Stimulated activated naive CD8-positive, alpha-beta T cell treated with anti-CD3 and anti-CD28 coated beads, Interleukin-15, Interleukin-2, amounts not matched to agents 100 ng/mL and 50 ng/mL, for 24 hours (primary cell): ENCODE results near the gene SSTR3.
"Not testable (repeated sequence)": the region's sequence is repeated elsewhere in the genome, so short reads cannot be mapped to it uniquely, and the experiment has no call there.

ENCODE experiments used
- H3K27ac Mint-ChIP-seq: one replicate; pipeline ENCODE4 v1.8.0; 2021; ENCODE audit warnings: mild to moderate bottlenecking, mixed read lengths
- H3K27me3 Mint-ChIP-seq: one replicate; pipeline ENCODE4 v1.8.0; 2021; ENCODE audit warnings: mixed read lengths
- H3K36me3 Mint-ChIP-seq: one replicate; pipeline ENCODE4 v1.8.0; 2021; ENCODE audit warnings: low read depth, mixed read lengths
- H3K4me1 Mint-ChIP-seq: one replicate; pipeline ENCODE4 v1.8.0; 2021; ENCODE audit warnings: low read depth, mixed read lengths
- H3K4me3 Mint-ChIP-seq: one replicate; pipeline ENCODE4 v1.8.0; 2021; ENCODE audit warnings: mild to moderate bottlenecking, mixed read lengths
- H3K9me3 Mint-ChIP-seq: one replicate; pipeline ENCODE4 v1.8.0; 2021; ENCODE audit warnings: mixed read lengths

Gene SSTR3

GRCh38 chr22:37234736-37235711 lies 22.7 kb upstream of the SSTR3 start:
- H3K27me3 Mint-ChIP-seq, result no peaks in the 10 kb centered on the region
- peak overlapping the region; percentile 95 for H3K4me3 Mint-ChIP-seq
- no peaks in the 10 kb centered on the region for H3K9me3 Mint-ChIP-seq
- H3K4me1 Mint-ChIP-seq, result peaks cover 100% of the 10 kb centered on the region
- H3K36me3 Mint-ChIP-seq, result peaks cover 84% of the 10 kb centered on the region
- peak overlapping the region; percentile 92 for H3K27ac Mint-ChIP-seq

DNA sequence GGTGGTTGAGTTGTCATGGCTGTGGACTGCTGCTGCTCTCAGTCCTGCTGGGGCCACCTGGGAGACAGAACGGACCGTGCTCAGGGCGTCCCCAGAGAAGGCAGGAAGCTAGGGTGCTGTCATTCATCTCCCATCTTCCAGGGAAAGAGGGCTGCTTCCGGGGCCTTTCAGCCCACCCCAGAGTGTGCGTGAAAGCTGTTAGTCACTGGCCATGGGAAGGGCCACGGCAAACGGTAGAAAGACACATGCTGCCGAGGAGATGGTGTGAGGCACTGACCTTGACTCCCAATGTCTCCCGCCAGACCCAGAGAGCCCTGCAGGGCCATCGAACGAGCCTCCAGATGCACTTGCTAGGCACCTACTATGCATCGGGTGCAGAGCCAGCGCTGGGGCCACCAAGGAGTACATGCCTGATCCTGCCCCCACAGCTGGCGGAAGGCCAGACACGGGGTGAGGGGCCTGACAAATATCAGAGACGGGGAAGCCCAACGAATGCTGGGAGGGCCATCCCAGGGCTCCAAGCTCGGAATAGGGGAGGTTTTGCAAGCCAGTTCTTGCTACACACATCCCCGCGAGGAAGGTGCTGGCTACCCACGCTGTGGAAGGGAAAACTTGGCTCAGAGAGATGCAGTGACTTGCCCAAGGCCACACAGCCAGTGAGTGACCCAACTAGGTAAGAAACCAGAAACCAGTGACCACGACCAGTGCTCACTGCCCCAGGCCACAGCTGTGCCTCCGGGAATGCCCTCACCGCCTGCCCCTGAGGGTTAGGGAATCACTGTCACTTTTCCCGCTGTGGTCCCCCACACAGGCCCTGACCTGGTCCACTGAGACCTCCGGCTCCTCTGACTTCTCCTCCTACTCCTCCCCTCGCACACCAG lies 21.7 kb upstream of the SSTR3 start:
- Mint-ChIP-seq H3K27ac (peak overlapping the region; percentile 92), H3K9me3 (no peaks in the 10 kb centered on the region), H3K27me3 (no peaks in the 10 kb centered on the region), H3K36me3 (peaks cover 87% of the 10 kb centered on the region), H3K4me3 (peak overlapping the region; percentile 95), H3K4me1 (peaks cover 100% of the 10 kb centered on the region)

DNA sequence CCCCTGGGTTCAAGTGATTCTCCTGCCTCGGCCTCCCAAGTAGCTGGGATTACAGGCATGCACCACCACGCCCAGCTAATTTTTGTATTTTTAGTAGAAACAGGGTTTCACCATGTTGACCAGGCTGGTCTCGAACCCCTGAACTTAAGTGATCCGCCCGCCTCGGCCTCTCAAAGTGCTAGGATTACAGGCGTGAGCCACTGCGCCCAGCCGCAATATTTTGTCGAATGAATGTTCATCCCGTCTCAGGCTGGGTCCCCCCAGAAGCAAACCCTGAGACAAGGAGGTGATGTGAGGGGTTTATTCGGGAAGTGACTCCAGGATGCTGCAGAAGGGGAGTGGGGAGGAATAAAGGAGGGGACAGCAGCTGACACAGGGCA lies 21.1 kb upstream of the SSTR3 start:
- H3K4me3 Mint-ChIP-seq, result peak overlapping the region; percentile 95
- peak overlapping the region; percentile 92 for H3K27ac Mint-ChIP-seq
- H3K4me1 Mint-ChIP-seq, result peaks cover 100% of the 10 kb centered on the region
- H3K36me3 Mint-ChIP-seq, result peaks cover 88% of the 10 kb centered on the region
- H3K27me3 Mint-ChIP-seq, H3K9me3 Mint-ChIP-seq: not testable (repeated sequence)

DNA sequence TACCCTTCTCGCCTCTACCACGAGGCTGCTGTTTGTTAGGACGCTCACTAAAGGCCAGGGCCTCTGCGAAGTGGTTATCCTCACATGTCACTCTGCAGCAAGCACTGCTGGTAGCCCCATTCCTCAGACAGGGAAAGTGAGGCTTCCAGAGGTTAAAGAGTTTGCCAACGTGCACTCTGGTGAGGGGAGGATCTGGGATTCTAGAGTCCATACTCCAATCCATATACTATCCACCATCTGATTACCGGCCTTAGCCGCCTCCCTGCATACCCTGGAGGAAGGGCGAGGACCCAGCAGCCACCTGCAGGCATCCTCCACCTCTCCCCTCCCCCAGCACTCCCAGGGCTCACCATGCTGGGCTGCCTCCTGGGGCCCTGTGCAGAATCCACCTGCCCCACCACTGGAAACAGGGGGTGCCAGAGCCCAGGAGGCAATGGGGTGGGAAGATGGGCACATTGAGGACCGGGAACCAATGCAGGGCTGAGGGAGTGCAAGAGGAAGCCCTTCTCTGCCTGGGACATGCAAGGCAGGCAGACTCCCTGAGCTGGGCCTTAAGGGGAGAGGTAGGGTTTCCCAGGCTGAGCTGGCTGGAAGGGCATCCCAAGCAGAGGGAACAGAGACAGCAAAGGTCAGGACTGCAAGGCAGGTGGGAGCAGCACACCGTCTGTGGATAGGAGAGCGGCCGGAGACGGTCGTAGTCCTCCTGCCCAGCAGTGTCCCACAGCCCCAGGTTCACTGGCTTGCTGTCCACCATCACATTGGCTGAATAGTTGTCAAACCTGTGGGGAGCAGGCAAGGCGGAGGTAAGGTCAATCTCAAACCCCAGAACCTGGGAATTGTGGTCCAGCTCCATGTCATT lies 20.1 kb upstream of the SSTR3 start:
- Mint-ChIP-seq H3K36me3 (peaks cover 86% of the 10 kb centered on the region), H3K9me3 (no peaks in the 10 kb centered on the region), H3K4me1 (peaks cover 99% of the 10 kb centered on the region), H3K27ac (peak overlapping the region; percentile 98), H3K4me3 (peak overlapping the region; percentile 76), H3K27me3 (no peaks in the 10 kb centered on the region)

- Mint-ChIP-seq H3K4me3 (peak overlapping the region; percentile 76), H3K27ac (peak overlapping the region; percentile 98), H3K4me1 (peaks cover 92% of the 10 kb centered on the region), H3K27me3 (no peaks in the 10 kb centered on the region), H3K36me3 (peaks cover 82% of the 10 kb centered on the region), H3K9me3 (no peaks in the 10 kb centered on the region)
These were observed 19.3 kb upstream of the SSTR3 start for GRCh38 chr22:37231406-37232139.

GRCh38 chr22:37230673-37231405 lies 18.6 kb upstream of the SSTR3 start:
- H3K27me3 Mint-ChIP-seq, result no peaks in the 10 kb centered on the region
- H3K4me3 Mint-ChIP-seq, result peak overlapping the region; percentile 76
- peak overlapping the region; percentile 98 for H3K27ac Mint-ChIP-seq
- peaks cover 82% of the 10 kb centered on the region for H3K36me3 Mint-ChIP-seq
- no peaks in the 10 kb centered on the region for H3K9me3 Mint-ChIP-seq
- H3K4me1 Mint-ChIP-seq, result peaks cover 92% of the 10 kb centered on the region

- Mint-ChIP-seq H3K27me3 (no peaks in the 10 kb centered on the region), H3K9me3 (no peaks in the 10 kb centered on the region), H3K4me3 (peak overlapping the region; percentile 76), H3K36me3 (peaks cover 83% of the 10 kb centered on the region), H3K4me1 (peaks cover 92% of the 10 kb centered on the region), H3K27ac (peak overlapping the region; percentile 98)
These were observed 17.8 kb upstream of the SSTR3 start for GRCh38 chr22:37229805-37230672.

- Mint-ChIP-seq H3K9me3 (no peaks in the 10 kb centered on the region), H3K4me1 (peaks cover 92% of the 10 kb centered on the region), H3K36me3 (peaks cover 85% of the 10 kb centered on the region), H3K27ac (peak overlapping the region; percentile 98), H3K27me3 (no peaks in the 10 kb centered on the region), H3K4me3 (peak overlapping the region; percentile 76)
These were observed 16.9 kb upstream of the SSTR3 start for GRCh38 chr22:37229012-37229804.

- Mint-ChIP-seq H3K36me3 (peaks cover 87% of the 10 kb centered on the region), H3K9me3 (no peaks in the 10 kb centered on the region), H3K27me3 (no peaks in the 10 kb centered on the region), H3K27ac (peak overlapping the region; percentile 98), H3K4me3 (peak overlapping the region; percentile 76), H3K4me1 (peaks cover 92% of the 10 kb centered on the region)
These were observed 16.1 kb upstream of the SSTR3 start for GRCh38 chr22:37228106-37229011.

DNA sequence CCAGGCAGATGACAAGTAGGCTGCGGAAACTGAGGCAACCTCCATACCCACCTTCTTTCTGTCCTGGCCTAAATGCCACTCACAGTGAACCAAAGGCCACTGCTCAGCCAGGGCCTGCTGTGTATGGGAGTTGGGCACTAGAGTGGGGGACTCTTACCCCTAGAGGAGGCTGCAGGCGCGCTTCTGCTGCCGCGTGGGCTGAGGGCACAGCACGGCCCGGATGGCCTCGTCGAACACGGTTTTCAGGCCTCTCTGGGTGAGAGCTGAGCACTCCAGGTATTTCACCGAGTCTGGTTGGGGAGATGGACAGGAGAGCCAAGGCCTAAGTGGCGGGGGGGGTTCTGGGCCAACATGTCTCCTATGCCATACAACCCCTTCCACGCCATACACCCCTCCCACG lies 14.2 kb upstream of the SSTR3 start:
- no peaks in the 10 kb centered on the region for H3K27me3 Mint-ChIP-seq
- peaks cover 92% of the 10 kb centered on the region for H3K4me1 Mint-ChIP-seq
- H3K4me3 Mint-ChIP-seq, result no peak overlapping the region
- H3K9me3 Mint-ChIP-seq, result peaks cover 1% of the 10 kb centered on the region
- peaks cover 84% of the 10 kb centered on the region for H3K36me3 Mint-ChIP-seq
- H3K27ac Mint-ChIP-seq, result peak overlapping the region; percentile 89

DNA sequence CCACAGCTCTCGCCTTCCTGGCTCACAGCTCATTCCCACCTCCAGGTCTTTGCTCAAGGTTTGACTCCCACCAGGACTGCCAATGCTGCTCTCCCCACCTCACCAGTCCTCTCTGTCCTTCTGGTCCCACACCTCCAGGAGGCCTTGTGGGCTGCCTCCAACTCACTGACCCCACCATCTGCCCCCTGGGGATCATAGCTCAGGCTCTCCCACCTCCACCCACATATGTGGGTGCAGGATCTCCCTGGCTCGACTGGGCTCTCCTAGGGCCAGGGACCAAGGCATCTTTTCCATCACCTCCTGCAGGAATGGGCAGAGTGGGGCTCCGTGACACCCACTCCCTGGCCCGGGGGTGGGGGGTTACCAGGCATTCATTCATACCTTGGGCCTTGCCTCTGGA lies 13.8 kb upstream of the SSTR3 start:
- Mint-ChIP-seq H3K36me3 (peaks cover 84% of the 10 kb centered on the region), H3K27me3 (no peaks in the 10 kb centered on the region), H3K27ac (peak overlapping the region; percentile 89), H3K4me3 (no peak overlapping the region), H3K4me1 (peaks cover 92% of the 10 kb centered on the region), H3K9me3 (peaks cover 4% of the 10 kb centered on the region)
